Mucosa of descending colon (tissue), 3 donors: ENCODE measurements around the gene RAB21. TPM values are rescaled to one million over a fixed set of nuclear protein-coding genes. Genes with fewer than 3 reads are reported as not detected.

ENCODE experiments used
- ATAC-seq: fragments of 200-7000 bp; cut with Tn5 transposase; one replicate; pipeline ENCODE4 v1.9.1; 2020; ENCODE audit warnings: mild to moderate bottlenecking, moderate library complexity
- DNase-seq, 3 donors: peaks; one replicate each; pipeline ENCODE4 v3.0.0-alpha.2; 2020
- H3K36me3 ChIP-seq: fragments of 200-600 bp; one replicate; pipeline ENCODE4 v1.8.0; 2021; ENCODE audit warnings: low read depth, mild to moderate bottlenecking
- H3K4me1 ChIP-seq: fragments of 200-600 bp; one replicate; pipeline ENCODE4 v1.8.0; 2021; ENCODE audit warnings: low read depth, mild to moderate bottlenecking
- H3K4me3 ChIP-seq: fragments of 200-600 bp; one replicate; pipeline ENCODE4 v1.8.0; 2021; ENCODE audit warnings: mild to moderate bottlenecking
- H3K9me3 ChIP-seq: fragments of 200-600 bp; one replicate; pipeline ENCODE4 v1.8.0; 2021; ENCODE audit warnings: mild to moderate bottlenecking
- CTCF ChIP-seq: fragments of 200-600 bp; IDR thresholded peaks from one replicate; pipeline ENCODE4 v1.8.0; 2022; ENCODE audit warnings: antibody characterized with exemption, mild to moderate bottlenecking
- intact Hi-C, 2 donors: fragments of 100-400 bp; cut with DNase I in 1 of 2; cut with micrococcal nuclease in 1 of 2; formaldehyde crosslinking; loops; one replicate each; pipeline versions ENCODE4 v1.11.0 to v1.11.1; 2022; cut with DNase I, micrococcal nuclease
- total RNA-seq, 3 donors: library from RNA; stranded (reverse); fragmentation: NEBNext Ultra II Directional in 2 of 3; extraction: Animal tissue kit (Norgen Biotek cat#: 25700) in 2 of 3; gene quantifications; one replicate each; pipeline versions ENCODE4 v1.2.1 to v1.2.4, GENCODE V29; 2021 to 2023
- donor health status: DM: no; HTN: no; CAD: no; lungs with moderate emphysema.
- donor health status: DM: no; HTN: no; CAD: no.
- donor health status: DM: no; HTN: yes; CAD: no.

RAB21 gene
- total RNA-seq, 3 donors from 2014 or later: 61.6 to 97.3 (median 63.6) TPM

GRCh38 chr12:71730936-71731335 is 23.7 kb upstream of the RAB21 start:
- H3K4me3 ChIP-seq: no peak overlapping the region
- intact Hi-C loops: no loop called here
- no peak for TF ChIP-seq CTCF
- ATAC-seq: no peak
- no peaks in the 10 kb centered on the region for H3K36me3 ChIP-seq
- H3K4me1 ChIP-seq: peaks cover 4% of the 10 kb centered on the region
- no peaks in the 10 kb centered on the region for H3K9me3 ChIP-seq
- no peak for DNase-seq

GRCh38 chr12:71731439-71732356 is 23.0 kb upstream of the RAB21 start:
- no peak for DNase-seq
- no peak for TF ChIP-seq CTCF
- intact Hi-C loops: no loop called here
- peaks cover 1% of the 10 kb centered on the region for H3K4me1 ChIP-seq
- H3K36me3 ChIP-seq: no peaks in the 10 kb centered on the region
- peak; percentile 44 for ATAC-seq
- H3K9me3 ChIP-seq: no peaks in the 10 kb centered on the region
- no peak overlapping the region for H3K4me3 ChIP-seq

GRCh38 chr12:71732357-71732712 is 22.3 kb upstream of the RAB21 start:
- H3K4me1 ChIP-seq: no peaks in the 10 kb centered on the region
- no peaks in the 10 kb centered on the region for H3K36me3 ChIP-seq
- TF ChIP-seq CTCF: no peak
- DNase-seq (no peak), ATAC-seq (no peak)
- H3K4me3 ChIP-seq: no peak overlapping the region
- H3K9me3 ChIP-seq: no peaks in the 10 kb centered on the region
- intact Hi-C loops: no loop called here

GRCh38 chr12:71737197-71737596 is 17.5 kb upstream of the RAB21 start:
- no peak for TF ChIP-seq CTCF
- Histone ChIP-seq H3K9me3 (no peaks in the 10 kb centered on the region), H3K36me3 (no peaks in the 10 kb centered on the region), H3K4me3 (no peak overlapping the region), H3K4me1 (no peaks in the 10 kb centered on the region)
- ATAC-seq (no peak), DNase-seq (no peak)
- intact Hi-C loops: no loop called here

GRCh38 chr12:71742998-71743397 is 11.7 kb upstream of the RAB21 start:
- H3K9me3 ChIP-seq: no peaks in the 10 kb centered on the region
- no peak overlapping the region for H3K4me3 ChIP-seq
- no peaks in the 10 kb centered on the region for H3K4me1 ChIP-seq
- no peaks in the 10 kb centered on the region for H3K36me3 ChIP-seq
- TF ChIP-seq CTCF: no peak
- DNase-seq (no peak), ATAC-seq (no peak)
- intact Hi-C loops: loop anchor here in 1 of 2 donors (10.0 kb wide), 1 partner anchor 48 kb away; no protein-coding TSS in a partner anchor
